Activated T-helper 1 cell treated with Interleukin-2 at 50 U/mL for 16 hours (primary cell): ENCODE measurements around the gene IGDCC3.
"Not testable (repeated sequence)": the region's sequence is repeated elsewhere in the genome, so short reads cannot be mapped to it uniquely, and the experiment has no call there.

Source experiments
- DNase-seq: peaks from one replicate; pipeline ENCODE4 v3.0.0-alpha.2; 2020; ENCODE audit warnings: low read depth

IGDCC3 gene

DNA sequence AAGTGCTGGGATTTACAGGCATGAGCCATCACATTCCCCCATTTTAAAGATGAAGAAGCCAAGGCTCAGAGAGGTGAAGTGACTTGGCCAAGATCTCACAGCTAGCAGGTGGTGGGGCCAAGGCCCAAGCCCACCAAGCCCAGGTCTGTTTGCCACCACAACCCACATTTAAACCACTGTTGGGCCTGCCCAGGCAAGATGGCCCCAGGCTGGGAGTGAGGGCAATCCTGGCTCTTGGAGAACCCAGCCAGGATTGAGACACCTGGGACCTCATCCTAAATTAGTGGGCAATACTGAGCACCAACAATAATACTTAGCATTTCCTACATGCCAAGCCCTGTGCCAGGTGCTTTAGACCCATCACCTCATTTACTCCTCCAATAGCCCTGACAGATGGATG is 6.9 kb downstream of the IGDCC3 start:
- no peak for DNase-seq

DNA sequence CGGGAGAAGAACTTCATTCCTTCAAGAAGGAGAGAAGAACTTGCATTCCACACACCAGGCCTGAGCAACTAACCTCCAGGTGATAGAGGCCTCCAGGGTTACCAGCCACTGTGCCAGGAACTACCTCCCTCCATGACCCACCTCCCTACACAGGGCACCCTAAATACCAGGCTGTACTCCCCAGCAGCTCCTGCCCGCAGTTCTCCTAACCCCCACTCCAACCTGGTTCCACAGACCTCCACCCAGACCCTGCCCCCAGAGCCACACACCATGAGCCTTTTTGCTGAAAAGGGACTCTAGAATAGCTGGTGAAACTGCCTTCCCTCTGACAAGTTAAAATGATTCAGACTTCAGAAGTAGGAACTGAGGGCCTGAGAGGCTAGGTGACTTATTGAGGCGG is 8.2 kb downstream of the IGDCC3 start:
- DNase-seq, result no peak

DNA sequence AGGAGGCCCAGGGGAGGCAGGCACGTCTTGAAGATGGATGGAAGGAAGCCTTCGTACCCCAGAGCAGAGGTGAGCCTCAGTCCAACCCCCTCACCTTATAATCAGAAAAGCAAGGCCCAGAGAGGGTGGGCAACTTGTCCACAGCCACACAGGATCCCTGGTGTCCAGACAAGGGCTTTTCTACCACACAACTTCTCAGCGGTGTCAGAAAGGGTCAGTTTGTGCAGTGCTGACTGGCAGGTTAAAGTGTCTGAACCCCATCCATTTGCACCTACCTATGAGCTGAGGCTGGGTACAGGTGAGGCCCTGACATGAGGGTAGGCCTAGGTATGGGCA is 8.6 kb downstream of the IGDCC3 start:
- DNase-seq, result no peak

DNA sequence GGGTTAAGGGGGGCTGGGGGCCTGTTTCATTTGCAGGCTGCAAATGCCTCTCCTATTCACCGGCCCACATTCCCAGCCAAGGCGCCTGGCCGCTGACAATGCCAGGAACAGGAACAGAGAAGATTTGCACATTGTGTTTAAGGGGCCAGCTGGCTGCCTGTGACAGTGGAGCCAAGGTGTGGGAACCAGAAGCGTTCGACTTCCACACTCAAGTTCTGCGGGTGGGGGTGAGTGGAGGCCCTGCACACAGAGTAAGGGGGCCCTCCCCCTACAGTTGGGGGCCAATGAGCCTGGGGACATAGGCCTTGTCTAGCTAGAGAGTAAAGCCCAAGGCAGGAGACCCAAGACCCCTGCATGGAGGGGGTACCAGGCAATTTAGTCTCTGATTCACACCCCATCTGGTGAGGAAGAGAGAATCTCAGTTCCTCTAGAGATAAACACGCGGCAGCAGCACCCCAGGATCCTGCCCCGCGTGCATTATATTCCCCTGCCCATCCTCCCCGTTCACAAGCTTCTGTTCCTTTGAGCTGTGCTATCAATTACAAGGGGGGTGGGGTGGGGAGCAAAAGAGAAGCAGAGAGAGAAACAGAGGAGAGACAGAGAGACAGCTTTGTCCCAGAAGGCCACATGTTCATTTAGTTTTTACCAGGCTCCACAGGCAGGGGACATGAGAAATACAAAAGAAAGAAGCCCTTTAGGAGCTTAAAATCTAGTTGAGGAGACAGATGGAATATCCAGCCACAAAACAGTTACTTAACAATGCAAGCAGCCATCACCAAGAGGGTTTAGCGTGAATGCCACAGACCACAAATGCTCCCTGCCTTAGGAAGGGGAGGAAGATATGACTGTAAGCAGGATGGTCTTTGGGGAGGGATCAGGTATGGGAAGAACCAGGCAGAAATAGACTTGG is 9.2 kb downstream of the IGDCC3 start:
- DNase-seq, result no peak

DNA sequence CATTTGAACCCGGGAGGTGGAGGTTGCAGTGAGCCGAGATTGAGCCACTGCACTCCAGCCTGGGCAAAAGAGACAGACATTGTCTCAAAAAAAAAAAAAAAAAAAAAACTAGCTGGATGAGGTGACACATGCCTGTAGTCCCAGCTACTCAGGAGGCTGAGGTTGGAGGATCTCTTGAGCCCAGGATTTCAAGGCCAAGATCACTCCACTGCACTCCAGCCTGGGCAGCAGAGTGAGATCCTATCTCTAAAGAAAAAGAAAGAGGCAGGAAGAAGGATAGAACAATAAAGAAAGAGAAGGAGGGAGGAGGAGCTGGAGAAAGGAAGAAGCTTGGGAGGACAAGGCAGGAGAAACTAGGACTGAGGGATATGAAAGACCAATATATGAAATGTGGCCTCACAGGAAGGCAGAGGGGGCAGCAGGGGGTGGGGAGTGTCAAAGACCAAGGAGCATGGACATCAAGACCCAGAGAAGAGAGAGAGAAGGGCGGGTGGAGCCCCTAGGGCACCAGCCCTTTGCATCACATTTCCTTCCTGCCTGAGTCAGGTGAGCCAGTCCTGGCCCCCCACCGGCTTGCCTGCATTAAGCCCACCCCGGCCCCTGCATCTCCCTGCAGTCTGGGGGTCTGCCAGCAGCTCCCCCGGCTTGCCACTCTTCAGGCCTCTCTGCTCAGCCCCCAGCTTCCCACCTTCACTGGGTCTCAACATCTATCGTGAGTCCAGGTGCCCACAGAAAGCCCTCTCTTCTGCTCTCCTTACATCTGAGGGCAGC is 11.5 kb downstream of the IGDCC3 start:
- no peak for DNase-seq

DNA sequence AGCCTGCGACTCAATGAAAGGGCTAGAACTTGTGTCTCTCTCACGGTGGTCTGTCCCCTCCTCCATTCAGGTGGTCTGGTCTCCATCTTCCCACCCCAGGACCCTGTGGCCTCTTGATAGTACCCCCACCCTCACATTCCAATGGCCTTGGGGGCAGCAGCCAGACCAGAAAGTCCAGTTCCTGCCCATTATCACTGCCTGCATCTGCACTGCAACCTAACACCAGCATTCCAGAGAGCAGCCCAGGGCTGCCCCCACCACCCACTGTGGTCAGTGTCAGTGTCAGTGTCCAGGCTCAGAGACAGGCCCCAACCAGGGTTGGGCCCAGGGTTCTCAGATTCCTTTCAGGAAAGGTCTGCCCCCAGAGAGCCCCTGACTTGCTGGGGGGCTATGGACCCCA is 12.6 kb downstream of the IGDCC3 start:
- DNase-seq, result no peak

DNA sequence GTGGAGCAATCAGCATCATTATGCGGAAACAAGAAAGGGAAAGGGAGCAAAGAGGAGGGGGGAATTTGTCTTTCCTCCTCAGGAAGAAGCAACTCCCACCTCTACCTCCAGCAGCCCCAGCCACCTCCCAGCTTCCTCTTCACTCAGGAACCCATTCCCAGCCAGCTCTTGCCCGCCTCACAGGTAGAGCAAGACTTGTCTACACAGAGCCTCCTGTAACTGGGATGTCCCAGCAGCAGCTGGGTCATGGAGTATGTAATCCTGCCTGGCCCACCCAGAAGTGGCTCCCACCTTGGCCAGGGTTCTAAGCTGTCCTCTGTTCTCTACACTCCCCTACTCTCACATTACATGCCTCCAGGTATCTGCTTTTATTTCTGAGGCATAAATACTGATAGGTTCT is 14.0 kb downstream of the IGDCC3 start:
- no peak for DNase-seq

DNA sequence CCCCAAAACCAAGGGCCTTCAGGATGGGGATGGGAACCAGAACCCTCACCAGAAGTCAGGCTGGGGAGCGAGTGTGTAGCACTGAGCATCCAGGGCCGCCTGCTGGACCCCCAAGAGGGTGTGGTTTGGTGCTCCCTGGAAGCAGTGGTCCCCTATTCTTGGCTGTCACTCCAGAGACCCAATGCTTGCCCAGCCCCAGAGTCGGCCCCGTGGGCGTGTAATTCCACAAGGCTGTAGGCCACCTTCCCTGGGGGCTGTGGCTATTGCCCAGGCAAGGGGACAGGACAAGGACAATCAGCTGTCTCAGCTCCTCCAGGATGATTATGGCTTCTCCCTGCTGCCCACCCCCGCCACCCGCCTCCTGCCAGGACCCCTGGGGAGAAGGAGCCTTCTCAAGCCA is 14.5 kb downstream of the IGDCC3 start:
- no peak for DNase-seq

DNA sequence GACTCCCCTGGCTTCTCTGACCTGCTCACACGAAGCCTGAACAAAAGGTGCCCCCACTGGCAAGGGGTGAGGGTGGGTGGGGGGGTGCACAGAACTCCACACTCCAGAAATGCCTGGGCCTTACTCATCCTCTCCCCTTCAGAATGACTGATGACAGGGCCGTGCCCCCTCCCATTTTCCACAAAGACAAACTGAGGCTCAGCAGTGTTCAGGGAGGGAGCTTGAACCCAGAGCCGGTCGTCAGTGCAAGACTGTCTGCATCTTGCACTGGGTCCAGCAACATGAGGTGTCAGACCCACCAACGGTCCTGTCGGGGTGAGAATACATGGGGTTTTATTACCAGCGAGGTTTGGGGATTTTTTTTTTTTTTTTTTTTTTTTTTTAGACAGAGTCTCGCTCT is 15.3 kb downstream of the IGDCC3 start:
- DNase-seq, result no peak

DNA sequence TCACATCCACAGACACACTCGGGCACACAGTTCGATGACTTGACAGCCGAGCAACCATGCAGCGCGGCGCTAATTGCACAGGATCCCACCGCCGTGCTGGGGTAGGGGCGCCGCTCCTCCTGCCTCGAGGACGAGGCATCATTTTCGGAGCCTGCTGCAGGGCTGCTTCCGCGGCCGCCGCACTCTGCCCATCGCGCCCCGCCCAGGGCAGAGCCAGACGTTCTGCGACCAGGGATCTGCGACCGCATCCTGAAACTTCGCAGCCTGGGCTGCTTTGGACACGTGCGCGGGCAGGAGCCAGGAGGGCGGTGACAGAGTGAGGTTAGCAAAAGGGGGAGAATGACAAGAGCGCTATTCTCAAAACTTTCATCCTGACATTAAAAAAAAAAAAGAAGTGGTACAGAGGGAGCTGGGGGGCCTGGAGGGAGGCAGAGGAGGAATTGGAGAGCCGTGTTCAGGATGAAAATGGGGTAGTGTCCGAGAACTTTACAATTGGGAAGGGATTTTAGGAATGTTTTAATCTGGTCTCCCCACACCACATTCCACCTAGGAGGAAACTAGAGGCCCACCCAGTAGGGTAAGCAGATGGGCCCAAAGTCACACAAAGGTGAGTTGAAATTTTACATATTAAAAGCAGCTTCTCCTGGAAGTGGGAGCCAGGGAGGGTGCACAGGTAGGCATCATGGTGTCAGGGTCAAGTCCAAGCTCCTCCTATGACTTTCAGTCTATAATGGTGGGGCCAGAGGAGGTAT is 15.9 kb downstream of the IGDCC3 start:
- DNase-seq, result no peak

DNA sequence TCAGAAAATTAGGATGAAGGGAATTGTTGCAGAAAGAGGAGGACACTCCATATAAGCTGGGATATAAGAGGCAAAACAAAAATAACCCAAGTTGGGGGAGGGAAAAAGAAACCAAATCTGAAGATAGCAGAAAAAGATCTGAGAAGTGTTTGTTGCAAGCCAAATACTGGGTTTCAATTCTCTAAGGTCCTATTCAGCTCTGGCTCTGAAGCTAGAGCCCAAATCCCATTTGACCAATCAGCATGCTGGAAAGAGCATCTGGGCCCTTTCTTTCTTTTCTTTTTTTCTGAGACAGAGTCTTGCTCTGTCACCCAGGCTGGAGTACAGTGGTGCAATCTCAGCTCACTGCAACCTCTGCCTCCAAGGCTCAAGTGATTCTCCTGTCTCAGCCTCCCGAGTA is 17.3 kb downstream of the IGDCC3 start:
- DNase-seq, result no peak

DNA sequence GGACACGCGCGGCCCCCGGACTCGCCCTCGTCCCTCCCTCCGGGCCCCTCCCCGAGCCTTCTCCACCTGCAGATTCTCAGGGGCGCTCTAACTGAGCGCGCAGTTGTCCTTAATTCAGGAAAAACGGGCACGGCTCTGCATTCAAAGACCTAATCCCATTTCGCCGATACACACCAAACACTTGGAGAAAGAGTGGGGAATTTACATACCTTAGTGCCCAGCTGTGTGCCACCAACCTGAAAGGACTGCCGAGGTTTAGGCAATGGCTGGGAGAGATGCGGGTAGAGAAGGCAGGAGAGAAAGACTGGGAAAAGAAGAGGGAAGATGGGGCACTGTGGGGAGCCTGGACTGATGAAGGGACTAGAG is 21.8 kb downstream of the IGDCC3 start:
- no peak for DNase-seq

DNA sequence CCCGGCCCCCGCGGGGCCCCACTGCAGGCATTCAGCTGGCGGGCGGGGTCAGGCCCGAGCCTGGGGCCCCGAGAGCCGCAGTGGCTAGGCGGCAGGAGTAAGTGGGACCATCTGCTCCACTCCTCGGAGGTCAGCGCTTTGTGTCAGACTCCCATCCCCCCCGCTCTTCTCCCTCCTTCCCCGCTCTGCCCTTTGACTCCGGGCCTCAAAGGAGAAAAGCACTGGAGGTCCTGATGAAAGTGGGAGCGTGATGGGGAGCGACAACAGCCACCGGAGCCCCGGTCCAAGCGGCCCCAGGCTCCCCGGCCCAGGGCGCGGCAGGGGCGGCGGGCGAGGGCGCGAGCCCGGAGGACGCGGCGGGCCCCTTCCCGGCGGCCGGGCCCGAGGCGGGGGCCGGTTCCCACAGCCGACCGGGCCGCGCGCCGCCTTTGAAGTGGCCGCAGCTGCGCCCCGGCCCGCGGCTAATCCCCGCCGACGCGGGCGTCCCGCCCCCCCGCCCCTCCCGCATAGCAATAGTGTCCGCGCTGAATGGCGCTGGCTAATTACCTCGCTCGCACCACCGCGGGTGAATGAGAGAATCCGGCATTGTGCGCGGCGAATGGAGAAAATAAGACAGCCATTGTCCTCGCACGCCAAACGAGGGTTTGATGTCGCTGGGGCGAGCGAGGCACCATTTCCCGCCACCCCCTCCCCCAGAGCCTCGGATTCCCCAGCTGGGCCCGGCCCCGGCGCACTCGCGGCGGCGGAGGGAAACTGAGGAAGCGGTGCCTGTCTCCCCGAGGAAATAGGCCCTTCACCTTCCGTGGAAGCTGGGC is 22.4 kb downstream of the IGDCC3 start:
- no peak for DNase-seq

DNA sequence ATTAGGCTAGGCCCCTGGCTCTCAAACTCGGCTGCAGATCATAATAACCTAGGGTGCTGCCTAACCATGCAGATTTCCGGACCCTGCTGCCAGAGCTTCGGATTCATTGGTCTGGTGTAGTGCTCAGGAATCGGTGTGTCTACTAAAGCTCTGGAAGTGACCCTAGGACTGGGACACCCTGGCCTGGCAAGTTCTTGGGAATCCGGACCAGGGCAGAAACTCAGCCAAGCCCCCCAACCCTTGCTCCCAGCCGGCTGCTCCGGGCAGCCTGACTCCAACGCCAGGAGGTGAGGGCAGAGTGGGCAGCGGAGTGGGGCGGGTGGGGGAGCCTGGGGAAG is 23.0 kb downstream of the IGDCC3 start:
- DNase-seq, result no peak

DNA sequence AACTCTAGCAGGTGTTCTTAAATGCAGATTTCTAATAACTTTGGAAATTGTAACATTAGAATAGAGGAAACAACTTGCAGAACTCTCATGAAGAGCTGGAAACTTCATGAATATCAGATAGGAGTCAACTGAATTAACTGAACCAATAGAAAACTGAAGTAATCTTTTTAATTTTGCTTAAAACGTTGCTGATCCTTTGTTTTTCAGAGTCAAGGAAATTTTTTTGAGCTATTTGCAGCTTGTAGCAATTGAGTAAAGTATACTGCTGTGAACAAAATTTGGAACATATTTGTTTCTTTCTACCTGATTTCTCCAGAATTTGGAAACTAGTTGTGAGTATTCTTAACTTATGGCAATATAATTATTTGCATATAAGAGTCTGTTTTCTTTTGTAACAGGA is 25.8 kb downstream of the IGDCC3 start:
- DNase-seq, result not testable (repeated sequence)

DNA sequence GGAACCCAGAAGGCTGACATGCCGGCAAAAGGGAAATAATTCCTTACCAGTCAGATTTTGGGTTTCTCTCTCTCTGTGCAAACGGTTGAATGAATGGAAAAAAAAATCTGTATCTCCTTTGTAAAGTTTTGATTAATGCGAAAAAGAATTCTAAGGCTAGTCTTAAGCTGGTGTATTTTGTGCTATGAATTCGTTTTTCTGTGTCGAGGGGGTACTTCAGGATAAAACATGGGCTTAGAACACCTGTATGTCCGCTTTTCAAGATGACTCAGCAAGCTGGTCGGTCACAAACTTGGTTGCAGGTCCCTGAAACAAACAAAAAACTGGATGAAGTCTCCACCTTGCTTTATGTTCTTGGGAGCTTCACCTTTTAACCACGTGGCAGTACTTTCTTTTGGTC is 28.5 kb downstream of the IGDCC3 start:
- no peak for DNase-seq

DNA sequence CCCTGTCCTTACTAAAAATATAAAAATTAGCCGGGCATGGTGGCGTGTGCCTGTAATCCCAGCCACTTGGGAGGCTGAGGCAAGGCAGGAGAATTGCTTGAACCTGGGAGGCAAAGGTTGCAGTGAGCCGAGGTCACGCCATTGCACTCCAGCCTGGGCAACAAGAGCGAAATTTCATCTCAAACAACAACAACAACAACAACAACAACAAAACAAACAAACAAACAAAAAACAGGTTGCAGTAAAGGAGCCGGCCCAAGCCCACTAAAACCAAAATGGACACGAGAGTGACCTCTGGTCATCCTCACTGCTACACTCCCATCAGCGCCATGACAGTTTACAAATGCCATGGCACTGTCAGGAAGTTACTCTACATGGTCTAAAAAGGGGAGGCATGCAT is 30.0 kb downstream of the IGDCC3 start:
- not testable (repeated sequence) for DNase-seq

DNA sequence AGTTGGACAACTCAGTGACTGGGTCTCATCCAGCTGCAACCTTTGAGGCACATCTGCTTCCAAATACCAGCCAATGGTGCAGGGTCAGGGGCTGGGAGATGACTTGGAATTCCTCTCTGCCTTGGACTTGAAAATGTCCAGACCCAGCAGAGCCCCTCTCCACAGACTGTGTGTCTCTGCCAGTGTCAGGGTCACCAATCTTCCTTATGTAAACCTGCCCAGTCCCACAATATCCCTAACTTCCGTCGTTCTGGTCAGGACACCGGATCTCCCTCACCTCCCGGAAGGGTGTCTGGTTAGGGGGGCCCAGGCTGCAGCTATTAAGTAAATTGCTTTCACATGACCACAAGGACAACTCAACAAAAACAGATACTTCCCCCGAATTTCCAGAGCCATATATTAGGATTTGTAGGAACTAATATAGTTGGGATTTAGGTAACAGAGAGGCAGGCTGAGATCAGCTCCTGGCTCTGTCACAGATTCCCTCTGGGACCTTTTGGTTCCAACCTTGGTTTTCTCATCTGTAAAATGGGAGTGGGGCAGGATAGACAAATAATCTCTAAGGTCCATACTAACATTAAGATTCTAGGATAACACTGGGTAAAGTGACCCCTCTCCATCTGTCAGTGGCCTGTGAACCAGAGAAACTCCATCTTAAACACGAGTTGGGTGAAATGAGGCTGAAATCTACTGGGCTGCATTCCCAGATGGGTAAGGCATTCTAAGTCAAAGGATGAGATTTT is 30.8 kb downstream of the IGDCC3 start:
- DNase-seq, result no peak

DNA sequence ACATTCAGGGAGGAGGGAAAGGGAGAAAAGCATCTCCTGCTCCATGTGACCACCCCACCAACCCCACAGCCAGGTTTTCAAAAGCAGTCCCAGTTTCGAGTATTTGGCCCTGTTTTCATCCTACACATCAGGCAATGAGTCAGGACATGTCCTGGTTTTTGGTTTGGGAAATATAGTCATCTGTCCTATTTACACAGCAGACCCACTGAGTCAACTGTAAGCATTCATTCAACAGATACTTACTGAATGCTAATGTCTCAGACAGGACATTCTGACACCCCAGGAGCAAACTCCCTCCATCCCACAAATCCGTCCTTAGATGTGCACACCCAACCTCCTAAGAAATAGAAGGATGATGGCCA is 32.9 kb downstream of the IGDCC3 start:
- DNase-seq, result no peak

DNA sequence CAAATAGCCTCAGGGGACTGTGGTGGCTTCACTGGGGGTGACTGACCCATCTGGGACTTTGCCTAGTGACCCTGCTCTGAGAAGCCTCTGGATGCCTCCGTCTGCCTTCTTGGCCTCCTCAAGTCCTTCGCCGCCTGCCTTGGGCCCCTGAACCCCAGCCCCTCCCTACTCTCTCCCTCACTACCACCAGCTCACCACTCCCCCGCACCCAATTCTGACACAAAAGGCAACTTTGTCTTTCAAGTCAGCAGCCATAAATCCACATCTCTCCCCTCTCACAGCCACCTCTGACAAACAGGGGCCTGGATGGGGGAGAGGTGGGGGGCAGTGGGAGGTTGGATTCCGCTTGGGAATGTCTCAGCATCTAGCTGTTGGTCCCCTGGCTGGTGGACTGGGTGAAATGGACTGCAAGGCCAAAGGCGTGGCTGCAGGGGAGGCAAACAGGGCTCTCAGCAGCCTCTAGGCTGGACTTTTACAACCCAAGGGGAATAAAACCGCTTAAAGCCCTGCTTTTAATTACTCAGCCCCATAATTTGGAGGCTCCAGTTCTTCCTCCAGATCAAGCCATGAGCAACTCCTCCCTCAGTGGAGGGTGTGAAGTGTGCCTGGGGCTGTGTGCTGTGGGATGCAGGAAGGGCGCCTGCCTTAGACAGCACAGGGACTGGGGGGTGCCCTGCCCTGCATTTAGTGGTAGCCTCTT is 33.4 kb downstream of the IGDCC3 start:
- DNase-seq, result no peak
